HepG2 (cell line): ENCODE data around the gene SLC26A3.

ENCODE experiments used
- FOXM1 ChIP-seq: sonication (generic); formaldehyde crosslinking; IDR thresholded peaks from 2 replicates; pipeline ENCODE4 v1.5.0; 2020; ENCODE audit warnings: missing genetic modification reagents
- KDM5A ChIP-seq: fragments of 200-600 bp; sonication (generic); IDR thresholded peaks from 2 replicates; pipeline ENCODE4 v1.7.0; 2018; ENCODE audit warnings: antibody characterized with exemption, mild to moderate bottlenecking, low read length, borderline replicate concordance
- ZFP41 ChIP-seq: sonication (generic); formaldehyde crosslinking; IDR thresholded peaks from 2 replicates; pipeline ENCODE4 v1.4.0; 2020; ENCODE audit warnings: mild to moderate bottlenecking, missing genetic modification reagents, borderline replicate concordance
- ZNF121 ChIP-seq: sonication (generic); formaldehyde crosslinking; IDR thresholded peaks from 2 replicates; pipeline ENCODE4 v1.5.0; 2020; ENCODE audit warnings: mild to moderate bottlenecking, missing genetic modification reagents
- ZNF143 ChIP-seq: sonication (generic); formaldehyde crosslinking; IDR thresholded peaks from 2 replicates; pipeline ENCODE4 v1.4.0; 2020; ENCODE audit warnings: missing genetic modification reagents
- ZNF24 ChIP-seq: fragments of 450-650 bp; IDR thresholded peaks from 2 replicates; pipeline ENCODE4 v1.6.1; 2017; ENCODE audit warnings: antibody characterized with exemption, mild to moderate bottlenecking
- ZNF44 ChIP-seq: sonication (generic); formaldehyde crosslinking; IDR thresholded peaks from 2 replicates; pipeline ENCODE4 v1.5.1; 2020; ENCODE audit warnings: mild to moderate bottlenecking, missing genetic modification reagents

- TF ChIP-seq KDM5A (no peak), FOXM1 (no peak), ZNF44 (no peak), ZNF143 (CRISPR knock-in tag) (no peak), ZNF121 (CRISPR knock-in tag) (peak; percentile 73), ZFP41 (CRISPR knock-in tag) (no peak), ZNF24 (no peak)
Observed at GRCh38 chr7:107838024-107838601, 35.1 kb upstream of the SLC26A3 start.
